Glutamatergic neuron (in vitro differentiated cells): ENCODE results near the gene MAGIX. TPM values are rescaled to one million over a fixed set of nuclear protein-coding genes. Genes with fewer than 3 reads are reported as not detected.
A peak's percentile ranks its signal among the peaks of the same experiment; 100 is the strongest.
"Not testable (repeated sequence)": the region's sequence is repeated elsewhere in the genome, so short reads cannot be mapped to it uniquely, and the experiment has no call there.

Experiments used
- DNase-seq: peaks from one replicate; pipeline ENCODE4 v3.0.0; 2022
- H3K27ac Mint-ChIP-seq: one replicate; pipeline ENCODE4 v1.8.0; 2020; ENCODE audit warnings: mild to moderate bottlenecking, mixed read lengths, inconsistent platforms; ENCODE audit not compliant: unreplicated experiment
- H3K27me3 Mint-ChIP-seq: one replicate; pipeline ENCODE4 v1.8.0; 2020; ENCODE audit warnings: mild to moderate bottlenecking, moderate library complexity, mixed read lengths, inconsistent platforms; ENCODE audit not compliant: unreplicated experiment
- H3K36me3 Mint-ChIP-seq: one replicate; pipeline ENCODE4 v1.8.0; 2020; ENCODE audit warnings: mild to moderate bottlenecking, mixed read lengths, inconsistent platforms; ENCODE audit not compliant: unreplicated experiment
- H3K4me1 Mint-ChIP-seq: one replicate; pipeline ENCODE4 v1.8.0; 2020; ENCODE audit warnings: mild to moderate bottlenecking, low read depth, mixed read lengths, inconsistent platforms; ENCODE audit not compliant: unreplicated experiment
- H3K4me3 Mint-ChIP-seq: one replicate; pipeline ENCODE4 v1.8.0; 2020; ENCODE audit warnings: mild to moderate bottlenecking, mixed read lengths, inconsistent platforms; ENCODE audit not compliant: unreplicated experiment
- H3K9me3 Mint-ChIP-seq: one replicate; pipeline ENCODE4 v1.8.0; 2020; ENCODE audit warnings: mild to moderate bottlenecking, moderate library complexity, mixed read lengths, inconsistent platforms; ENCODE audit not compliant: unreplicated experiment
- total RNA-seq: library from RNA; stranded (reverse); fragmentation: NEBNext Ultra II Directional; extraction: Animal tissue kit (Norgen Biotek cat#: 25700); gene quantifications from one replicate; pipeline ENCODE4 v1.2.1, GENCODE V29; 2021; ENCODE audit not compliant: unreplicated experiment
- TF ChIP-seq, protein P1 (sequence below): fragments of 200-600 bp; sonication (generic); IDR thresholded peaks from one replicate; pipeline ENCODE4 v1.5.0; 2021; ENCODE audit not compliant: partially characterized antibody, unreplicated experiment

The MAGIX gene
- total RNA-seq, 1 donor from 2014 or later, result 2.7 TPM

DNA sequence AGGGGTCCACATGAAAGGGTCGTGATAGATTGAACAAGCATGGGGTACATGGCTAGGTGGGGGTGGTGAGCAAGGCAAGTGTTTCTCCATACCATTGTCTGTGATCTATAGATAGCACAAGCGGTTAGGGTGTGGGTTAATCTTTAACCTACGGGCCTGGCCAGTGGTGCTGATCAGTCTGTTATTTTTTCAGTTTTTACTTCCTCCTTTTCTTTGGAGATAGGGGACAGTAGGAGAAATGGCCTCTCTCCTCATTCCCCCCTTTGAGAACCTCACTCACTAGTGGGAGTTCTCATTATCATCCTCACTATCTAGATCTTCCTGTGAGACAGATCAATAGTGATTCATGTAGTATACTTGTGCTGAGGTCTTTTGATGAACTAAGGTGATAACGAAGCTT is 22.8 kb upstream of the MAGIX start:
- DNase-seq, result no peak
- no peaks in the 10 kb centered on the region for H3K27me3 Mint-ChIP-seq
- H3K4me1 Mint-ChIP-seq, result no peaks in the 10 kb centered on the region
- H3K9me3 Mint-ChIP-seq, result peaks cover 2% of the 10 kb centered on the region
- TF ChIP-seq, protein P1, sequence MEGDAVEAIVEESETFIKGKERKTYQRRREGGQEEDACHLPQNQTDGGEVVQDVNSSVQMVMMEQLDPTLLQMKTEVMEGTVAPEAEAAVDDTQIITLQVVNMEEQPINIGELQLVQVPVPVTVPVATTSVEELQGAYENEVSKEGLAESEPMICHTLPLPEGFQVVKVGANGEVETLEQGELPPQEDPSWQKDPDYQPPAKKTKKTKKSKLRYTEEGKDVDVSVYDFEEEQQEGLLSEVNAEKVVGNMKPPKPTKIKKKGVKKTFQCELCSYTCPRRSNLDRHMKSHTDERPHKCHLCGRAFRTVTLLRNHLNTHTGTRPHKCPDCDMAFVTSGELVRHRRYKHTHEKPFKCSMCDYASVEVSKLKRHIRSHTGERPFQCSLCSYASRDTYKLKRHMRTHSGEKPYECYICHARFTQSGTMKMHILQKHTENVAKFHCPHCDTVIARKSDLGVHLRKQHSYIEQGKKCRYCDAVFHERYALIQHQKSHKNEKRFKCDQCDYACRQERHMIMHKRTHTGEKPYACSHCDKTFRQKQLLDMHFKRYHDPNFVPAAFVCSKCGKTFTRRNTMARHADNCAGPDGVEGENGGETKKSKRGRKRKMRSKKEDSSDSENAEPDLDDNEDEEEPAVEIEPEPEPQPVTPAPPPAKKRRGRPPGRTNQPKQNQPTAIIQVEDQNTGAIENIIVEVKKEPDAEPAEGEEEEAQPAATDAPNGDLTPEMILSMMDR, result no peak
- H3K36me3 Mint-ChIP-seq, result no peaks in the 10 kb centered on the region
- H3K27ac Mint-ChIP-seq, result no peak overlapping the region
- no peak overlapping the region for H3K4me3 Mint-ChIP-seq

DNA sequence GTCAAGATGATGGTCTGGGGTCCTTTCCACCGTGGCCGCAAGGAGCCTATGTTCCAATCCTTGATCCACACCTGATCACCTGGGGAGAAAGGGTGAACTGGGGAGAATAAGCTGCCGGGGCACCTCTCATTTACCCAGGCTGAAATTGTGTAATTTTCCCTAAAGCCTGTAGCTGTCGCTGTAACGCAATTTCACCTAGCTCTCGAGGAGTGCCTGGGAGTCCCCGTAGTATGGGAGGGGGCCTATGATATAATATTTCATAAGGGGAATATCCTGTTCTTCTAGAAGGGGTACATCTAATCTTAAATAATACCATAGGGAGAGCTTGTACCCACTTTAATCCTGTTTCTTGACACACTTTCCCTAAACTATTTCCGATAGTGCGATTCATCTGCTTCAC is 20.3 kb upstream of the MAGIX start:
- H3K4me1 Mint-ChIP-seq, DNase-seq, H3K4me3 Mint-ChIP-seq, H3K27me3 Mint-ChIP-seq, H3K9me3 Mint-ChIP-seq, H3K27ac Mint-ChIP-seq, H3K36me3 Mint-ChIP-seq: not testable (repeated sequence)
- TF ChIP-seq, protein P1, result peak; percentile 15

DNA sequence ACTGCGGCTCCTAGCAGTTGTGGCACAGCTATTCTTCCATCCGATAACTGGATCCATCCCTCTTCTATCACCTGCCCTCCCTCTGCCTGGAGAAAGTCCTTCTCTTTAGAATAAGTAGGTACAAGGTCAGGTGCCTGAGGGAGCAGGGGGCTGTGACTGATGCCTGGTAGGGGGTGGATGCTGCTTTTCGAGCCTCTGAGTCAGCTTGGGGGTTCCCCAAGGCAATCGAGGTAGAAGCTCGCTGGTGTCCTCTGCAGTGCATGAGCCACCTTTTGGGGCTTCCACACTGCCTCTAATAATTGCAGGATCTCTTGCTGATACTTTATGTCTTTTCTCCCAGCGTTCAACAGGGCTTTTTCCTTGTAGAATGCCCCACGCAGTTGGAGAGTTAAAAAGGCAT is 19.4 kb upstream of the MAGIX start:
- DNase-seq, H3K27ac Mint-ChIP-seq, H3K27me3 Mint-ChIP-seq, H3K9me3 Mint-ChIP-seq, H3K4me1 Mint-ChIP-seq, H3K36me3 Mint-ChIP-seq, H3K4me3 Mint-ChIP-seq: not testable (repeated sequence)

DNA sequence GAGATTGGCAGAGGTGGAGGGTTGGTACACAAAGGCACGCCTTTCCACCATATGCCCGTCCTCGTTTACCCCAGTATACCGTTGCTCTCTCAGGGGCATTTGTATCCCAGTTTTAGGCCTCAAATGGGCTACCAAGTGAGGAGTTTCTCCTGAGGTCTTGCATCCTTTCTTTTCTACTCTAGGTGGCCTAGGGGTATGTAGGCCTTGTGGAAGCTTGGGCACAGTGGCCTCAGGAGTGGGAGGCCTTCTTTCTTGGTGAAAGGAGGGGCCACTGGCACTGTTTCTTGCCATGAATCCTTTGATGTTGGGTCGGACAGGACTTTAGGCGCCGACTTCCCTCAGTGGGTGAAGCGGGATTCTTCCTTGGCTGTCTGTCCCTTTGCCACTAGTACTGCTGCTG is 15.3 kb upstream of the MAGIX start:
- no peak overlapping the region for H3K27ac Mint-ChIP-seq
- no peaks in the 10 kb centered on the region for H3K27me3 Mint-ChIP-seq
- no peak overlapping the region for H3K4me3 Mint-ChIP-seq
- DNase-seq, result no peak
- no peaks in the 10 kb centered on the region for H3K4me1 Mint-ChIP-seq
- H3K36me3 Mint-ChIP-seq, result no peaks in the 10 kb centered on the region
- peaks cover 2% of the 10 kb centered on the region for H3K9me3 Mint-ChIP-seq
- TF ChIP-seq, protein P1, result no peak

DNA sequence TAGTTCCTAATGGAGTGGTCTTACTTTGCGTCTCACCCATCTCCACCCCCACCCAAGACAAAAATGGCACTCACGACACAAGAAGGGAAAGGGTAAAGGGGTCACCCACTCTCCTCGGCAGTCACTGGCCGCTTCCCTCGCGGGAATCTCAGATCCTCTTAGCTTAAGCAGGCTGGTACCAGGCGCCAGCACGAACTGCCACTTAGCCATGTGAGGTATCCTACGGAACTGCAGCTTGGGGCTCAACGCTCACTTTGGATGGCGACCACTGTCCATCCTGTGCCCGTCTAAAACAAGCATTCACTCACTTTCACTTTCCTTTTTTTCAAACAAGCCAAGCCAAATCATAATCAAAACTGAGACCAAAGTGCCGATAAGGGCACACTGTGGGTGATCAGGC is 14.6 kb upstream of the MAGIX start:
- TF ChIP-seq, protein P1, result no peak
- H3K4me3 Mint-ChIP-seq, result no peak overlapping the region
- peaks cover 2% of the 10 kb centered on the region for H3K9me3 Mint-ChIP-seq
- no peaks in the 10 kb centered on the region for H3K36me3 Mint-ChIP-seq
- H3K27ac Mint-ChIP-seq, result no peak overlapping the region
- no peak for DNase-seq
- H3K4me1 Mint-ChIP-seq, result no peaks in the 10 kb centered on the region
- H3K27me3 Mint-ChIP-seq, result no peaks in the 10 kb centered on the region

DNA sequence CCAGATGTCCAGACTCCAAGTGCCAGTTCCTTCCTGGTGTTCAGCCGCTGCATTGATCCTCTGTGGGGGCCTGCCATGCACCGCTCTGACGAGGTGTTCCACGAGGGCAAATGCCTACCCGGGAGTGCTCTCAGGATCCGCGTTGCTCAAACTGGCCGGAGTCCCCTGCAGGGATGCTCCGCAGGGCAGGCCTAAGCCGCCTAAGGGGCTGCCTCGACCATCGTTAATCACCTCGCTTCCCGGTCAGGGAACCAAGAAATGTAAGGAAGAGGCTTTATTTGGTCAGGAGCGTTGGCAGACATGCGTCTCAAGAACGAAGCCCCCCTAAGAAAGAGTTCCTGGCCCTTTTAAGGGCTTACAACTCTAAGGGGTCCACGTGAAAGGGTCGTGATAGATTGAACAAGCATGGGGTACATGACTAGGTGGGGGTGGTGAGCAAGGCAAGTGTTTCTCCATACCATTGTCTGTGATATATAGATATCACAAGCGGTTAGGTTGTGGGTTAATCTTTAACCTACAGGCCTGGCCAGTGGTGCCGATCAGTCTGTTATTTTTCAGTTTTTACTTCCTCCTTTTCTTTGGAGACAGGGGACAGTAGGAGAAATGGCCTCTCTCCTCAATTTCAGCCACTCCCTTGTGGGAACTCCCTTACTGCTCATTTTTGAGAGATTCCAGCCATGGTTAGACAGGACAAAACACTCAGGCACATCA is 14.0 kb upstream of the MAGIX start:
- not testable (repeated sequence) for H3K27ac Mint-ChIP-seq, H3K4me1 Mint-ChIP-seq, H3K36me3 Mint-ChIP-seq, H3K4me3 Mint-ChIP-seq, H3K27me3 Mint-ChIP-seq, DNase-seq, H3K9me3 Mint-ChIP-seq

DNA sequence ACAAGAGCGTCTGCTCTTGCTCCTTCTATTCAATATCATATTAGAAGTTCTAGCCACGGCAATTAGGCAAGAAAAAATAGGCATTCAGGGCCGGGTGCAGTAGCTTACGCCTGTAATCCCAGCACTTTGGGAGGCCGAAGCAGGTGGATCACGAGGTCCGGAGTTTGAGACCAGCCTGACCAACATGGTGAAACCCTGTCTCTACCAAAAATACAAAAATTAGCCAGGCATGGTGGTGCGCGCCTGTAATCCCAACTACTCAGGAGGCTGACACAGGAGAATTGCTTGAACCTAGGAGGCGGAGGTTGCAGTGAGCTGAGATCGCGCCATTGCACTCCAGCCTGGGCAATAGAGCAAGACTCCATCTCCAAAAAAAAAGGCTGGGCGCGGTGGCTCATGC is 13.3 kb upstream of the MAGIX start:
- not testable (repeated sequence) for DNase-seq, H3K9me3 Mint-ChIP-seq, H3K4me3 Mint-ChIP-seq, H3K27ac Mint-ChIP-seq, H3K27me3 Mint-ChIP-seq, H3K36me3 Mint-ChIP-seq, H3K4me1 Mint-ChIP-seq
